Keratinocyte (primary cell): ENCODE measurements around the gene MPP1.

Experiments
- EZH2 ChIP-seq: IDR thresholded peaks from one replicate; pipeline ENCODE4 v1.6.1; 2012; ENCODE audit warnings: inconsistent platforms, mild to moderate bottlenecking, low read length, moderate library complexity
- TF ChIP-seq, protein P1 (sequence below), 3 experiments: IDR thresholded peaks in 1 of 3; conservative IDR thresholded peaks in 1 of 3; optimal IDR thresholded peaks in 1 of 3; 2 replicates in 2 of 3; 3 replicates in 1 of 3; pipeline versions ENCODE3 to v1.5.1; 2011; ENCODE audit warnings: low read length in 3 of 3, mild to moderate bottlenecking in 3 of 3, moderate library complexity in 2 of 3, control low read depth in 1 of 3, inconsistent platforms in 1 of 3; ENCODE audit not compliant: insufficient read depth in 2 of 3; ENCODE audit errors: extremely low read depth in 1 of 3

GRCh38 chrX:154840856-154841255 lies 35.6 kb upstream of the MPP1 start:
- TF ChIP-seq, protein P1, sequence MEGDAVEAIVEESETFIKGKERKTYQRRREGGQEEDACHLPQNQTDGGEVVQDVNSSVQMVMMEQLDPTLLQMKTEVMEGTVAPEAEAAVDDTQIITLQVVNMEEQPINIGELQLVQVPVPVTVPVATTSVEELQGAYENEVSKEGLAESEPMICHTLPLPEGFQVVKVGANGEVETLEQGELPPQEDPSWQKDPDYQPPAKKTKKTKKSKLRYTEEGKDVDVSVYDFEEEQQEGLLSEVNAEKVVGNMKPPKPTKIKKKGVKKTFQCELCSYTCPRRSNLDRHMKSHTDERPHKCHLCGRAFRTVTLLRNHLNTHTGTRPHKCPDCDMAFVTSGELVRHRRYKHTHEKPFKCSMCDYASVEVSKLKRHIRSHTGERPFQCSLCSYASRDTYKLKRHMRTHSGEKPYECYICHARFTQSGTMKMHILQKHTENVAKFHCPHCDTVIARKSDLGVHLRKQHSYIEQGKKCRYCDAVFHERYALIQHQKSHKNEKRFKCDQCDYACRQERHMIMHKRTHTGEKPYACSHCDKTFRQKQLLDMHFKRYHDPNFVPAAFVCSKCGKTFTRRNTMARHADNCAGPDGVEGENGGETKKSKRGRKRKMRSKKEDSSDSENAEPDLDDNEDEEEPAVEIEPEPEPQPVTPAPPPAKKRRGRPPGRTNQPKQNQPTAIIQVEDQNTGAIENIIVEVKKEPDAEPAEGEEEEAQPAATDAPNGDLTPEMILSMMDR (optimal IDR thresholded peaks at IDR 0.05 in 1 of 3, IDR thresholded peaks at IDR 0.05 in 1 of 3, conservative IDR thresholded peaks at IDR 0.05 in 1 of 3; ENCODE audit: extremely low read depth in 1 of 3, insufficient read depth in 2 of 3, low read length in 3 of 3), result peak in 1 of 3 experiments; percentile 34
- TF ChIP-seq EZH2, result no peak
